SU-DHL-6 (cell line): ENCODE results near the gene GXYLT2.

Source experiments
- CTCF ChIP-seq: fragments of 200-600 bp; sonication (generic); IDR thresholded peaks from one replicate; pipeline ENCODE4 v1.5.1; 2017; ENCODE audit warnings: antibody characterized with exemption, mild to moderate bottlenecking, low read length, moderate library complexity; ENCODE audit not compliant: insufficient read depth, poor library complexity, severe bottlenecking
- EZH2phosphoT487 ChIP-seq: fragments of 200-600 bp; sonication (generic), shearing (Covaris generic); conservative IDR thresholded peaks from 2 replicates; pipeline ENCODE4 v1.6.1; 2018; ENCODE audit warnings: mild to moderate bottlenecking, antibody characterized with exemption, low read length, moderate library complexity, mixed read lengths

GRCh38 chr3:72944696-72945095 is 56.9 kb downstream of the GXYLT2 start:
- TF ChIP-seq CTCF (no peak), EZH2phosphoT487 (no peak)
